HG03442 (cell line): ENCODE results near the gene MOAP1.
"Not testable (repeated sequence)": the region's sequence is repeated elsewhere in the genome, so short reads cannot be mapped to it uniquely, and the experiment has no call there.

ENCODE experiments used
- ATAC-seq: cut with Tn5 transposase; IDR thresholded peaks from one replicate; pipeline ENCODE4 v1.9.1; 2021; ENCODE audit warnings: mild to moderate bottlenecking, moderate library complexity; ENCODE audit not compliant: unreplicated experiment

MOAP1 gene

GRCh38 chr14:93184391-93185348, at the start of gene MOAP1, which contains the start of gene LYSET:
Gene MOAP1, minus strand, starts transcription at chr14:93184897. Its CDS starts 655 bp downstream, at chr14:93184242.
Gene LYSET, plus strand, starts transcription at chr14:93185317. Its CDS starts 89 bp downstream, at chr14:93185406.
- ATAC-seq = peak; percentile 83

- ATAC-seq = not testable (repeated sequence)
These were observed 48.4 kb upstream of the MOAP1 start for GRCh38 chr14:93233078-93233477.

GRCh38 chr14:93232159-93232558, 47.5 kb upstream of the MOAP1 start:
- no peak for ATAC-seq

- no peak for ATAC-seq
These were observed 46.7 kb upstream of the MOAP1 start for GRCh38 chr14:93231129-93231979.

- ATAC-seq = no peak
These were observed 45.8 kb upstream of the MOAP1 start for GRCh38 chr14:93230539-93230938.

GRCh38 chr14:93228550-93228949, 43.9 kb upstream of the MOAP1 start:
- ATAC-seq = no peak

- ATAC-seq = no peak
These were observed 38.9 kb upstream of the MOAP1 start for GRCh38 chr14:93223565-93223964.

GRCh38 chr14:93220509-93220908, 35.8 kb upstream of the MOAP1 start:
- no peak for ATAC-seq

GRCh38 chr14:93219103-93219726, 34.5 kb upstream of the MOAP1 start:
- ATAC-seq = peak; percentile 71

GRCh38 chr14:93214598-93214997, 29.9 kb upstream of the MOAP1 start:
- ATAC-seq = no peak

GRCh38 chr14:93212432-93212831, 27.7 kb upstream of the MOAP1 start:
- no peak for ATAC-seq

GRCh38 chr14:93207468-93208308, 23.0 kb upstream of the MOAP1 start:
- peak; percentile 37 for ATAC-seq

GRCh38 chr14:93206793-93207467, 22.2 kb upstream of the MOAP1 start, which contains the start of the genes GON7 and UBR7:
Gene GON7, minus strand, starts transcription at chr14:93207065. Its CDS starts 28 bp downstream, at chr14:93207037.
Gene UBR7, plus strand, starts transcription at chr14:93207256. Its CDS starts 36 bp downstream, at chr14:93207292.
- ATAC-seq = peak; percentile 82

- ATAC-seq = no peak
These were observed 16.5 kb upstream of the MOAP1 start for GRCh38 chr14:93201155-93201704.

- no peak for ATAC-seq
These were observed 15.9 kb upstream of the MOAP1 start for GRCh38 chr14:93200553-93200952.

- ATAC-seq = no peak
These were observed 14.3 kb upstream of the MOAP1 start for GRCh38 chr14:93199031-93199430.

GRCh38 chr14:93195316-93195999, 10.8 kb upstream of the MOAP1 start:
- ATAC-seq = no peak

- no peak for ATAC-seq
These were observed 2.3 kb upstream of the MOAP1 start for GRCh38 chr14:93186956-93187355.
